SK-N-SH treated with all-trans-retinoic acid at 6 μM for 48 hours (cell line): ENCODE measurements around the gene PPIL4.
"Not testable (repeated sequence)": the region's sequence is repeated elsewhere in the genome, so short reads cannot be mapped to it uniquely, and the experiment has no call there.

Experiments
- ATAC-seq: fragments of 200-7000 bp; cut with Tn5 transposase; 3 replicates; pipeline ENCODE4 v1.9.1; 2020; ENCODE audit warnings: mild to moderate bottlenecking, moderate library complexity
- ARNTL ChIP-seq: fragments of 450-650 bp; formaldehyde crosslinking; IDR thresholded peaks from 2 replicates; pipeline ENCODE4 v1.5.0; 2020; ENCODE audit warnings: low read depth, mild to moderate bottlenecking, moderate library complexity, borderline replicate concordance
- BACH2 ChIP-seq: fragments of 250-450 bp; sonication (Bioruptor Pico); IDR thresholded peaks from 2 replicates; pipeline ENCODE4 v1.9.0; 2021; ENCODE audit warnings: mild to moderate bottlenecking, borderline replicate concordance
- CSDC2 ChIP-seq: fragments of 250-450 bp; sonication (Bioruptor Pico); IDR thresholded peaks from 2 replicates; pipeline ENCODE4 v1.5.0; 2020; ENCODE audit warnings: mild to moderate bottlenecking, moderate library complexity
- ESRRG ChIP-seq: fragments of 250-450 bp; sonication (Bioruptor Pico); IDR thresholded peaks from 2 replicates; pipeline ENCODE4 v1.6.1; 2021; ENCODE audit warnings: mild to moderate bottlenecking
- GLIS3 ChIP-seq: fragments of 250-450 bp; sonication (Bioruptor Pico); IDR thresholded peaks from 2 replicates; pipeline ENCODE4 v1.5.0; 2020; ENCODE audit warnings: mild to moderate bottlenecking, moderate library complexity
- ISL1 ChIP-seq: fragments of 250-450 bp; sonication (Bioruptor Pico); IDR thresholded peaks from 2 replicates; pipeline ENCODE4 v2.1.2; 2022; ENCODE audit warnings: mild to moderate bottlenecking, moderate library complexity
- OSR1 ChIP-seq: fragments of 250-450 bp; sonication (Bioruptor Pico); IDR thresholded peaks from 2 replicates; pipeline ENCODE4 v1.8.0; 2022; ENCODE audit warnings: moderate library complexity, mild to moderate bottlenecking, inconsistent platforms
- PPARA ChIP-seq: fragments of 250-450 bp; sonication (Bioruptor Pico); IDR thresholded peaks from 2 replicates; pipeline ENCODE4 v1.5.0; 2020; ENCODE audit warnings: mild to moderate bottlenecking, borderline replicate concordance
- RARB ChIP-seq: fragments of 250-450 bp; sonication (Bioruptor Pico); IDR thresholded peaks from 2 replicates; pipeline ENCODE4 v1.8.0; 2021; ENCODE audit warnings: mild to moderate bottlenecking, moderate library complexity
- SNAI2 ChIP-seq: fragments of 250-450 bp; sonication (Bioruptor Pico); IDR thresholded peaks from 2 replicates; pipeline ENCODE4 v1.5.0; 2020; ENCODE audit warnings: mild to moderate bottlenecking, moderate library complexity
- TCF4 ChIP-seq: fragments of 250-450 bp; sonication (Bioruptor Pico); IDR thresholded peaks from 2 replicates; pipeline ENCODE4 v1.8.0; 2021; ENCODE audit warnings: mild to moderate bottlenecking, moderate library complexity, borderline replicate concordance
- TOX ChIP-seq: fragments of 250-450 bp; sonication (Bioruptor Pico); IDR thresholded peaks from 2 replicates; pipeline ENCODE4 v1.8.0; 2021; ENCODE audit warnings: mild to moderate bottlenecking, moderate library complexity, borderline replicate concordance
- ZC3H10 ChIP-seq: fragments of 250-450 bp; sonication (Bioruptor Pico); IDR thresholded peaks from 2 replicates; pipeline ENCODE4 v1.5.1; 2021; ENCODE audit warnings: mild to moderate bottlenecking, moderate library complexity
- ZFP3 ChIP-seq: fragments of 250-450 bp; sonication (Bioruptor Pico); IDR thresholded peaks from 2 replicates; pipeline ENCODE4 v1.5.0; 2020; ENCODE audit warnings: mild to moderate bottlenecking, moderate library complexity
- ZFP30 ChIP-seq: fragments of 450-650 bp; formaldehyde crosslinking; IDR thresholded peaks from 2 replicates; pipeline ENCODE4 v1.5.0; 2022; ENCODE audit warnings: mild to moderate bottlenecking, moderate library complexity
- ZNF565 ChIP-seq: fragments of 450-650 bp; formaldehyde crosslinking; conservative IDR thresholded peaks from 2 replicates; pipeline ENCODE4 v1.5.0; 2020; ENCODE audit warnings: low read depth, mild to moderate bottlenecking, moderate library complexity
- ZNF70 ChIP-seq: fragments of 450-650 bp; formaldehyde crosslinking; IDR thresholded peaks from 2 replicates; pipeline ENCODE4 v1.5.0; 2020; ENCODE audit warnings: mild to moderate bottlenecking, moderate library complexity
- ZNF8 ChIP-seq: fragments of 450-650 bp; formaldehyde crosslinking; IDR thresholded peaks from 2 replicates; pipeline ENCODE4 v1.5.0; 2020; ENCODE audit warnings: mild to moderate bottlenecking, moderate library complexity
- TF ChIP-seq, protein P1 (sequence below): fragments of 250-450 bp; sonication (Bioruptor Pico); IDR thresholded peaks from 2 replicates; pipeline ENCODE4 v1.8.0; 2021; ENCODE audit warnings: low read depth, mild to moderate bottlenecking, moderate library complexity, borderline replicate concordance
- TF ChIP-seq, protein P2 (sequence below): fragments of 250-450 bp; sonication (Bioruptor Pico); IDR thresholded peaks from 2 replicates; pipeline ENCODE4 v1.5.1; 2020; ENCODE audit warnings: low read depth, mild to moderate bottlenecking, moderate library complexity
- TF ChIP-seq, protein P3 (sequence below): fragments of 250-450 bp; sonication (Bioruptor Pico); IDR thresholded peaks from 2 replicates; pipeline ENCODE4 v1.8.0; 2020; ENCODE audit warnings: mild to moderate bottlenecking, moderate library complexity, borderline replicate concordance
- TF ChIP-seq, protein P4 (sequence below): fragments of 250-450 bp; sonication (Bioruptor Pico); IDR thresholded peaks from 2 replicates; pipeline ENCODE4 v1.5.0; 2020; ENCODE audit warnings: mild to moderate bottlenecking, moderate library complexity

PPIL4 gene

DNA sequence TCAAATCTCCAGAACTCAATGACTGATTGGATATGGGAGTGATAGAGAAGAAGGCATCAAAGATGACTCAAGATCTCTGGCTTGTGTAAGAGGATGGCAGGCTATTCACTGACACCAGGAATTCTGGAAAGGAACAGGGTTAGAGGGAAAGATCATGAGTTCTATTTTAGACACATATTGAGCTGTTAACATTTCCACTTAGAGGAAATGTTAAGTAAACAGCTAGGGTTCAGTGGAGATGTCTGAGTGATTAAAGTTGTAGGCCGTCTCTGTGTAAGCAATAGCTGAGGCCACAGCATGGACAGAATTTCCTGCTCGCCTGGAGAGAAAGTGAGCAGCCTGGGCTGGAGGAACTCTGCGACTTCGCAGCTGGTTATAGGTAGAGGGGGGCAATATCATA is 82.1 kb downstream of the PPIL4 start:
- no peak for ATAC-seq
- TF ChIP-seq PPARA (CRISPR knock-in tag) = no peak
- TF ChIP-seq TCF4 (CRISPR knock-in tag) = no peak
- no peak for TF ChIP-seq CSDC2
- no peak for TF ChIP-seq ZNF565 (CRISPR knock-in tag)
- TF ChIP-seq ZNF70 (CRISPR knock-in tag) = no peak
- no peak for TF ChIP-seq GLIS3 (CRISPR knock-in tag)
- TF ChIP-seq, protein P1, sequence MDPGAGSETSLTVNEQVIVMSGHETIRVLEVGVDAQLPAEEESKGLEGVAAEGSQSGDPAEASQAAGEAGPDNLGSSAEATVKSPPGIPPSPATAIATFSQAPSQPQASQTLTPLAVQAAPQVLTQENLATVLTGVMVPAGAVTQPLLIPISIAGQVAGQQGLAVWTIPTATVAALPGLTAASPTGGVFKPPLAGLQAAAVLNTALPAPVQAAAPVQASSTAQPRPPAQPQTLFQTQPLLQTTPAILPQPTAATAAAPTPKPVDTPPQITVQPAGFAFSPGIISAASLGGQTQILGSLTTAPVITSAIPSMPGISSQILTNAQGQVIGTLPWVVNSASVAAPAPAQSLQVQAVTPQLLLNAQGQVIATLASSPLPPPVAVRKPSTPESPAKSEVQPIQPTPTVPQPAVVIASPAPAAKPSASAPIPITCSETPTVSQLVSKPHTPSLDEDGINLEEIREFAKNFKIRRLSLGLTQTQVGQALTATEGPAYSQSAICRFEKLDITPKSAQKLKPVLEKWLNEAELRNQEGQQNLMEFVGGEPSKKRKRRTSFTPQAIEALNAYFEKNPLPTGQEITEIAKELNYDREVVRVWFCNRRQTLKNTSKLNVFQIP (CRISPR knock-in tag) = no peak
- TF ChIP-seq, protein P2, sequence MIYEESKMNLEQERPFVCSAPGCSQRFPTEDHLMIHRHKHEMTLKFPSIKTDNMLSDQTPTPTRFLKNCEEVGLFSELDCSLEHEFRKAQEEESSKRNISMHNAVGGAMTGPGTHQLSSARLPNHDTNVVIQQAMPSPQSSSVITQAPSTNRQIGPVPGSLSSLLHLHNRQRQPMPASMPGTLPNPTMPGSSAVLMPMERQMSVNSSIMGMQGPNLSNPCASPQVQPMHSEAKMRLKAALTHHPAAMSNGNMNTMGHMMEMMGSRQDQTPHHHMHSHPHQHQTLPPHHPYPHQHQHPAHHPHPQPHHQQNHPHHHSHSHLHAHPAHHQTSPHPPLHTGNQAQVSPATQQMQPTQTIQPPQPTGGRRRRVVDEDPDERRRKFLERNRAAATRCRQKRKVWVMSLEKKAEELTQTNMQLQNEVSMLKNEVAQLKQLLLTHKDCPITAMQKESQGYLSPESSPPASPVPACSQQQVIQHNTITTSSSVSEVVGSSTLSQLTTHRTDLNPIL = no peak
- TF ChIP-seq OSR1 (CRISPR knock-in tag) = no peak
- no peak for TF ChIP-seq TOX (CRISPR knock-in tag)
- no peak for TF ChIP-seq ZC3H10 (CRISPR knock-in tag)
- TF ChIP-seq BACH2 (CRISPR knock-in tag) = no peak
- TF ChIP-seq SNAI2 = no peak
- TF ChIP-seq ISL1 (CRISPR knock-in tag) = no peak
- no peak for TF ChIP-seq ZNF8 (CRISPR knock-in tag)
- TF ChIP-seq ESRRG (CRISPR knock-in tag) = no peak
- no peak for TF ChIP-seq ZFP30 (CRISPR knock-in tag)
- TF ChIP-seq RARB (CRISPR knock-in tag) = no peak
- TF ChIP-seq ZFP3 = no peak

DNA sequence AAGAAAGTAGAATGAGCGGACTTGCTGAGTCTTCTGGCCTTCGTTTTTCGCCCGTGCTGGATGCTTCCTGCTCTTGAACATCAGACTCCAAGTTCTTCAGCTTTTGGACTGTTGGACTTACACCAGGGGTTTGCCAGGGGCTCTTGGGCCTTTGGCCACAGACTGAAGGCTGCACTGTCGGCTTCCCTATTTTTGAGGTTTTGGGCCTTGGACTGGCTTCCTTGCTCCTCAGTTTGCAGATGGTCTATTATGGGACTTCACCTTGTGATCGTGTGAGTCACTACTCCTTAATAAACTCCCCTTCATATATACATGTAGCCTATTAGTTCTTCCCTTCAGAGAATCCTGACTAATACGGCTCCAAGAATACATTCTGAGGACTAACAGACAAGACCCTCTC is 83.1 kb downstream of the PPIL4 start:
- not testable (repeated sequence) for ATAC-seq

DNA sequence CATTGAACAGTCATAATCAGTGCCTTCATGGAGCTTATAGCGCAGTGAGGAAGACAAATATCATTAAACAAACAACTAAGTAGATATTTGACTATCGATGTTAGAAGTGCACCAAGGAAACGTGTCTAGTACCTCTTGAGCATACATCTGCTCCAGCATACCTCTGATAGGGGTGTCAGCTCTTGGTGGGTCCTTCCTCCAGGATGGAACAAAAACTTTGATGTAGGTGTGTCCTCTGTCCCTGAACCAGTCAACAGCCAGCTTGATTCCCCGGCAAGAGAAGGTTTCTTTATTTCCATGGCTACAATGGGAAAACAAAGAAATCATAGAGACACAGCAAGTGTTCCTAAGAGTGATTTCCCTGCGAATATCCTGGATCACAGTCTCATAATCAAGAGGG is 84.2 kb downstream of the PPIL4 start:
- TF ChIP-seq, protein P3, sequence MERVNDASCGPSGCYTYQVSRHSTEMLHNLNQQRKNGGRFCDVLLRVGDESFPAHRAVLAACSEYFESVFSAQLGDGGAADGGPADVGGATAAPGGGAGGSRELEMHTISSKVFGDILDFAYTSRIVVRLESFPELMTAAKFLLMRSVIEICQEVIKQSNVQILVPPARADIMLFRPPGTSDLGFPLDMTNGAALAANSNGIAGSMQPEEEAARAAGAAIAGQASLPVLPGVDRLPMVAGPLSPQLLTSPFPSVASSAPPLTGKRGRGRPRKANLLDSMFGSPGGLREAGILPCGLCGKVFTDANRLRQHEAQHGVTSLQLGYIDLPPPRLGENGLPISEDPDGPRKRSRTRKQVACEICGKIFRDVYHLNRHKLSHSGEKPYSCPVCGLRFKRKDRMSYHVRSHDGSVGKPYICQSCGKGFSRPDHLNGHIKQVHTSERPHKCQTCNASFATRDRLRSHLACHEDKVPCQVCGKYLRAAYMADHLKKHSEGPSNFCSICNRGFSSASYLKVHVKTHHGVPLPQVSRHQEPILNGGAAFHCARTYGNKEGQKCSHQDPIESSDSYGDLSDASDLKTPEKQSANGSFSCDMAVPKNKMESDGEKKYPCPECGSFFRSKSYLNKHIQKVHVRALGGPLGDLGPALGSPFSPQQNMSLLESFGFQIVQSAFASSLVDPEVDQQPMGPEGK (CRISPR knock-in tag) = no peak
- TF ChIP-seq TCF4 (CRISPR knock-in tag) = no peak
- TF ChIP-seq PPARA (CRISPR knock-in tag) = no peak
- TF ChIP-seq ZNF70 (CRISPR knock-in tag) = no peak
- TF ChIP-seq ZNF565 (CRISPR knock-in tag) = no peak
- TF ChIP-seq ISL1 (CRISPR knock-in tag) = no peak
- no peak for TF ChIP-seq ARNTL (CRISPR knock-in tag)
- no peak for TF ChIP-seq ZC3H10 (CRISPR knock-in tag)
- TF ChIP-seq, protein P2 = no peak
- TF ChIP-seq CSDC2 = no peak
- TF ChIP-seq, protein P4, sequence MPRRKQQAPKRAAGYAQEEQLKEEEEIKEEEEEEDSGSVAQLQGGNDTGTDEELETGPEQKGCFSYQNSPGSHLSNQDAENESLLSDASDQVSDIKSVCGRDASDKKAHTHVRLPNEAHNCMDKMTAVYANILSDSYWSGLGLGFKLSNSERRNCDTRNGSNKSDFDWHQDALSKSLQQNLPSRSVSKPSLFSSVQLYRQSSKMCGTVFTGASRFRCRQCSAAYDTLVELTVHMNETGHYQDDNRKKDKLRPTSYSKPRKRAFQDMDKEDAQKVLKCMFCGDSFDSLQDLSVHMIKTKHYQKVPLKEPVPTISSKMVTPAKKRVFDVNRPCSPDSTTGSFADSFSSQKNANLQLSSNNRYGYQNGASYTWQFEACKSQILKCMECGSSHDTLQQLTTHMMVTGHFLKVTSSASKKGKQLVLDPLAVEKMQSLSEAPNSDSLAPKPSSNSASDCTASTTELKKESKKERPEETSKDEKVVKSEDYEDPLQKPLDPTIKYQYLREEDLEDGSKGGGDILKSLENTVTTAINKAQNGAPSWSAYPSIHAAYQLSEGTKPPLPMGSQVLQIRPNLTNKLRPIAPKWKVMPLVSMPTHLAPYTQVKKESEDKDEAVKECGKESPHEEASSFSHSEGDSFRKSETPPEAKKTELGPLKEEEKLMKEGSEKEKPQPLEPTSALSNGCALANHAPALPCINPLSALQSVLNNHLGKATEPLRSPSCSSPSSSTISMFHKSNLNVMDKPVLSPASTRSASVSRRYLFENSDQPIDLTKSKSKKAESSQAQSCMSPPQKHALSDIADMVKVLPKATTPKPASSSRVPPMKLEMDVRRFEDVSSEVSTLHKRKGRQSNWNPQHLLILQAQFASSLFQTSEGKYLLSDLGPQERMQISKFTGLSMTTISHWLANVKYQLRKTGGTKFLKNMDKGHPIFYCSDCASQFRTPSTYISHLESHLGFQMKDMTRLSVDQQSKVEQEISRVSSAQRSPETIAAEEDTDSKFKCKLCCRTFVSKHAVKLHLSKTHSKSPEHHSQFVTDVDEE = no peak

DNA sequence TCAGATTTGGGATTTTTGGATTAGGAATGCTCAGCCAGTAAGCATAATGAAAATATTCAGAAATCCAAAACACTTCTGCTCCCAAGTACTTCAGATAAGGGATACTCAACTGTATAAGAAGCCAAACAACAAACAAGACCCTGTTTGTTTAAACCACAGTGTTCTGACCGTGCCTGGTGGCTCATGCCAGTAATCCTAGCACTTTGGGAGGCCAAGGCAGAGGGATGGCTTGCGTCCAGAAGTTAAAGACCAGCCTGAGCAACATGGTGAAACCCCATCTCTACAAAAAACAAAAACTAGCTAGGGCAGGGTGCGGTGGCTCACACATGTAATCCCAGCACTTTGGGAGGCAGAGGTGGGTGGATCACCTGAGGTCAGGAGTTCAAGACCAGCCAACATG is 85.6 kb downstream of the PPIL4 start:
- ATAC-seq = not testable (repeated sequence)

More for the DNA sequence above, 84.2 kb downstream of the PPIL4 start:
- ATAC-seq = no peak
